HG02610 (cell line): ENCODE data around the gene AOPEP.
"Not testable (repeated sequence)": the region's sequence is repeated elsewhere in the genome, so short reads cannot be mapped to it uniquely, and the experiment has no call there.

Experiments used
- ATAC-seq: cut with Tn5 transposase; IDR thresholded peaks from one replicate; pipeline ENCODE4 v1.9.1; 2021; ENCODE audit warnings: mild to moderate bottlenecking, moderate library complexity; ENCODE audit not compliant: unreplicated experiment

Gene AOPEP

DNA sequence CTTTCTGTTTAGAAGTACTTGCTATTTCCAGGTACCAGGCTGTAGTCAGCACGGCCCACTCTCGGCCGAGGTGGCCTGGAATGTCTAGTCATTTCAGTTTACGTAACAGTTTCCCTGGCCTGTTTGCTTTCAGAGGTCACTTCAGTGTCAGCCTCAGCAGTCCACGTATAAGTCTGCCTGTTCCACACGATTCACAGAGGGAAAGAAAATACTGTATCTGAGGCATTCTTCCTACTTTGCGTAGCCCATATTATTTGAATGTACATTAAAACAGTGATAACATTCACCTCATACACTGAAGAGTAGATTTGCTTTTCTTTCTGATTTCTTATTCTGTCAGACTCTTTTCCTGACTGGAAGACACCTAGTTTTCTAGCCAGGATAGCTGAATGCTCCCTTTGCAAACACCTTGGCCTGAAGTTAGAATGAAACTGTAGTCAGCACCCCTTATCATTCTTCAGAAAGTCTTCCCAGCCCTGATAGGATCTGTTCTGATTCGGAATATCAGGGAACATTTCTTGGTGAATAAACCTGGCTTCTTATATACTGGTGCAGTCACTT is 140.9 kb downstream of the AOPEP start:
- no peak for ATAC-seq

DNA sequence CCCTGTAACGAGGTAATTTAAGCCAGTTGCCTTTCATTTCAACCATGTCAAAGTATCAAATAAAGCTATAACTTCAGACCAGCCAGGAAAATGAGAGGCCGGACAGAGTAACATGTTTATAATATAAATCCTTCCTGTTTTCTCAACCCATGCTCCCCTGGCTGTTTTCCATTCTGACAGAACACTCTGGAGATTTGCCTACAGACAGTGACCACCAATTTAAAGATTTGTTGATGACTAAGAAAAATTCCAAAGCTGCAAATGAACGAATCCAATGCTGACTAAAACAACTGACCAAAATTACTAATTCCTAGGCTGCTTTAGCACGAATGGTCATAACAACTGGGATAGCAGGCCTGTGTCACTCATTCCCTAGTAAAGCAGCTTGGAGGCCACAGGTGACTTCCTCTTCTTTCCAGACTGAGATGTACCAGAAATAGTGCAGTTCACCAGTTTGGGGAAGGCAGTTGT is 141.4 kb downstream of the AOPEP start:
- ATAC-seq, result no peak

DNA sequence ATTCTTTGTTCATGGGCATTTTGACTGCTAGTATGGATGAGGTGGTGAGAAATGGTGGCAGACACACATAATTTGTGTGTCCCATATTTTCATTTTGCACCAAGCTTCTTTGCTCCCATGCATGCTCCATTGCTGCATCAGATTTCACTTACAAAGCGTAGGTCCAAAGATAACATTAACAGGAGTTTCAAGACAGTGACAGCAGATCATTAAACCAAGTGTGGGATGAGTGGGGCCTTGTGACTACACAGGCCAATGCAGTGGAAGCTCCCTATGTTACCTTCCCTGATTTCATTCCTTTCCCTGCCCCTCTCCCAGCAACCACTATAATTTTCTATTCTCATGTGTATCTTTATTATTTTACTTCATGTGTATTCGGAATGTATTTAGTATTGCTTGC is 142.0 kb downstream of the AOPEP start:
- ATAC-seq, result no peak

DNA sequence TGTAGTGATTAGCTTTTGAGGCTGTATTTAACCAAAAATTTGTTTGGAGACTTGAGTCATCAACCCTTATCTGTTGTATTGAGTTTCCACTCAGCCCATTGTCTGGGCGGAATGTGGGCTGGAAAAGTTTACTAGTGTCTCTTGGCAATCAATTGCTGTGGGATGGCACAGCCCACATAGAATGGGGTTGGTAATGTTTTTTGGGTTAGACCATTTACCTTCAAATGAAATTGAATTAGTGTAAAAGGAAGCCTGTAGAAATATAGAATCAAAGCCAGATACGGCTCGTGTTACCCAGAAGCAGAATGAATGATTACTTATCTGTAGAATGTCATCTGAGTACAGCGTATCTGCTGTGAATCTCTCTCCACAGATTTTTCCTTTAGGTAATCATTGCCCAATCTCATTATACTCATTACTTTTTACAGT is 142.9 kb downstream of the AOPEP start:
- no peak for ATAC-seq

DNA sequence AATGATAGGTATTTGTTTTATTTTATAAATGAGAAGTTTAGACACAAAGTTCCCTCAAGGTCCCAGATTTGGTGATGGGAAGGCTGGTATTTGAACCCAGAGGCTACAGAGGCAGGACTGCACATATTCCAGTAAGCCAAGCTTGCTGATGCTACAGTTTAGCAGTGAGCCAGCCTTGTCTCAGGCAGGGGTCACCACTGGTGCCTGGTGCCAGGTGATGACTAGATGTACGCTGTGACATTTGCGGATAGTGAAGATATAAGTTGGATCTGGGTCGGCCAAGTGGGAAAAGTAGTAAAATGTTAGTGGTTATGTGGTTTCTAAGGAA is 143.9 kb downstream of the AOPEP start:
- ATAC-seq, result no peak

DNA sequence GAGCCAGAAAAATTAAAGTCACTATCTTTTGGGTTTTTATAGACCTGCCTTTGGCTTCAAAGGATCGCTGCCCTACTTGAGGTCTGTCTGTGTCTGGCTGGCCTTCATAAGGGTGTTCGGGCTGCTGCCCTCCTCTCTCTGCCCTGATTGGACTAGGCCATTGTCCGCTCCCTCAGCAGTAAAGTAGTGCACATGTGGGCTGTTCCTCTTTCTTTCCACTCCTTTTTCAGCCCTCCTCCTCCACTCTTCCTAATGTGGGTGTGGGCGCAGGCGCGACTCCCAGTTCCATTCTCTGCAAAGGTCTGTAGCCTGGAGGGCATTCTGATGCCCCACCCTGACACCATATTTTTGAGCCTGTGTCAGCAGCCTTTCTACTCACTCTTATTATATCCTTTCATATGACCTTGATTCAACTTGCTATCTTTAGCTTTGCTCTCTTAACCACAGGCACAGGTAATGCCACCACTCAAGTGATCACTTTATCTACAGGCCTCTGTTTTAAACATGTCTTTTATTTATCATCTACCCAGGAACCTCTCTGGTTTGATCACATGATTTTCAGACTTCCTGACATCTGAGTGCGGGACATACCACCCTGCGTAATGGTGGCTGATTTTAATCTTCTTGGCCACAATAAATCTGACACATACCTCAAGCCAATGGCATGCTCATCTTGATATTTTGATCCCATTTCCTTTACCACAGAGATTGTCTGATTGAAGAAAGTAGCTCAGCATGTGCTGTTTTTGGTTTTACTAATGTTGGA is 144.5 kb downstream of the AOPEP start:
- no peak for ATAC-seq

DNA sequence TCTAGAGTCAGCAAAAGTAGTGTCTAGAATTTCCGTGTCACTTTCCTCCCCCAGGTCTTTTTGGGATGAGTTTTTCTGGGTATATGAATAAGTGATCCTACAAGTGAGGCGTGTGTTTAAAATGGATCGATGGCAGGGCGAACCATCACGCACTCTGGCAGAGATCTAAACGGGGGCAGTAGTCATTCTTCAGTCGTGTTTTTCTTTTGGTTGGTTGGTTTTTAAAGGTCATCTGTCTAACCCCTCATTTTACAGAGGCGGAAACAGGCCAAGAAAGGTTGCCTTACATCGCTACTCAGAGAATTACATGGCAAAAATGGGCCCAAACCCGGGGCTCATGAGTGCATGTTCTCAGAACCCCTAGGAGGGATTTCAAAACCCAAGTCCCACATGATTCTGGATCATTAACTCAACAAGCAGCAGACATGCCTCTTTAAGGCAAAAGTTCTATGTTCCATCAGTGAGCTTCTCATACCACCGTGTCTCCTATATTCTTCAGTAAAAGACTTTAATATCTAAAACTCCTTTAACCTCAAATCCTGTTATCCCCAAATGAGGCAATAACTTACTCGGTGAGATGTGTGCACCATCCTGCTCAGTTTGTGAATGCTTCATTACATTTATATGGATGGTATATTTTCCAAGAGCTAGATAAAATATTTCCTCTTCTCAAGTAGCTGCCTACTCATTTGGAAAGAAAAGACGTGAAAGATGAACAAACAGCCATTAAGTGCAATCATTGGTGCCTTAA is 145.8 kb downstream of the AOPEP start:
- no peak for ATAC-seq

DNA sequence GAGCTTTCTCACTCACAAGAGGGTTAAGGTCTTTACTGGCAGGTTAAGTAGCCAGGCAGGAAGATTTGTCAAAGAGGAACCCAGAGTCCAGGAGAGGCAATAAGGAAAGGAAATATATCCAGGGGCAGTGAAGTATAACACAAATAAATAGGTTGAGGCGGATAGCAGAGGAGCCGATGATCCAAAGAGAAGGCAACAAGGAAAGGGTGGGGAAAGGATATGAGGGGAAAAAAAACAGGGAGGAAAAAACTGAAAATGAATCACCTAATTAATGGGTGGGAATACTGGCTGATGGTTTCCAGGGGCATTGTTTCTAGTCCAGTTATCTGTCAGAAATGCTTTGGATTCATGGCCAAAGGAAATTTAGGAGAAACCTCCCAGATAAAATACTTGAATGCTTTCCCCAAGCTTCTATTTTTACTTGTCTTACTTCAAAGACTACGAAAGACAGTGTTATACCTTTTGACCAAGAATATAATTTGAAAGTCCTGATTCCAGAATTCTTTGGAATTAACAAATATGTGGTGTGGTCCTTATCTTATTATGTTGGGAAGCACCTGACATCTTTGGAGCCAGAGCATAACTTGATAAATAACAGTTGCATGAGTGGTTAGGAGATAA is 146.5 kb downstream of the AOPEP start:
- no peak for ATAC-seq

DNA sequence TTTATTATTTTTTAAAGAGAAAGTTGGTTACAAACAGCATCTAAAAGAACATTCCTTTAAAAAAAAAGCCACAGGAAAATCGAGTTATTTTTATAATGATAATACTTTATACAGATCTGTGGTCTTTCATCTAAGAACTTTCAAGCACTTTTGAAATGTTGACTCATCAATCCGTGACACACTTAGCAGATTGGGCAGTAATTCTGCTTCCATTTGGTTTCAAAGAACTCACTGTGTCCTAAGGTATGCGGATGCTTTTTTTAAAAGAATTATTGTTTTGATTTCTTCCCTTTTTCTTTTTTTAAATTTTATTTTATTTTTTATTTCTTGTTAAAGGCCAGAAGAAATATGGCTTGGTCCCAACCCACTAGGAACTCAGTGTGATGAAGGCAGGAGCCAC is 147.8 kb downstream of the AOPEP start:
- ATAC-seq, result no peak

DNA sequence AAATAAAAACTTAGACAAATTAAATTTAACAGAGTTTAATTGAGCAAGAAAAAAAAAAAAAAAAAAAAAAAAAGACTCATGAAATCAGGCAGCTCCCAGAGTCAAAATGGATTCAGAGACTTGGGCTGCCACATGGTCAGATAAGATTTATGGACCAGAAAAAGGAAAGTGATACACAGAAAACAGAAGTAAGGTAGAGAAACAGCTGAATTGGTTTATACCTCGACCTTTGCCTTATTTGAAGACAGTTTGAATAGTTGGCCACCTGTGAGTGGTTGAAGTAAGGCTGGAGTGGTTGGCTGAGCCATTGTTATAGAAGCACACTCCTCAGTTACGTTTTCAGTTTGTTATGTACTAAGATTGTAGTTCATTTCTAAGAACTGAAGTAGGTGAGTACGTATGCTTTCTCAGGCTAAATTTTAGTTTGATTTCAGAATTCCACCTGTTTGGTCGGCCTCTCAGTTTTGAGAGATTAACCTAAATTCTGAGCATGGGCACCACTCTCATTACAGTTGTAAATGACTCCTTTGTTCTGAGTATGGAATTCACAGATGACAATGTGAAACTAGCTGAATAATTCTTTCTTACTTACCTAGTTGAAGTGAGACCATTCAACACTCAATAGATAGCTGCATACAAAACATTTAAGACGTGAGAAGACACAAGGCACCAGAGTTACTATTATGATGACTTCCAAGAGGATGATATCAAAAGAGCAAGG is 149.0 kb downstream of the AOPEP start:
- peak; percentile 66 for ATAC-seq

DNA sequence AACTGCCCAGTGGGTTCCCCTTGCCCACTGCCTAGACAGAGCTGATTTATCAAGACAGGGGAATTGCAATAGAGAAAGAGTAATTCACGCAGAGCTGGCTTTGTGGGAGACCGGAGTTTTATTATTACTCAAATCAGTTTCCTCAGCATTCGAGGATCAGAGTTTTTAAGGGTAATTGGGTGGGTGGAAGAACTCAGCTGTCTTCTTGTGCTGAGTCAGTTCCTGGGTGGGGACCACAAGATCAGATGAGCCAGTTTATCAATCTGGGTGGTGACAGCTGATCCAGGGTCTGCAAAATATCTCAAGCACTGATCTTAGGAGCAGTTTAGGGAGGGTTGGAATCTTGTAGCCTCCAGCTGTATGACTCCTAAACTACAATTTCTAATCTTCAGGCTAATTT is 152.3 kb downstream of the AOPEP start:
- not testable (repeated sequence) for ATAC-seq

DNA sequence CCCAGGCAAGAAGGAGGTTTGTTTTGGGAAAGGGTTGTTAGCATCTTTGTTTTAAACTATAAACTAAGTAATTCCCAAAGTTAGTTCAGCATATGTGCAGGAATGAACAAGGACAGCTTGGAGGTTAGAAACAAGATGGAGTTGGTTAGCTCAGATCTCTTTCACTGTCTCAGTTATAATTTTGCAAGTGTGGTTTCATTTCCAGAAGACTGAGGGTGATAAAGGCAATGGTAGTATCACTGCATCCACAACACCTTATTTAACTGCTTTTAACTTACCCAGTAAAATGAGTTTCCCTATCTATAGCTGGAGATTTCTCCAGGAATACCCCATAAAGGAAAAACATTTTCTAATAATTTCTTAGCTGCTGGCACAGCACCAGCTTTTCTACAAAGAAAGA is 152.7 kb downstream of the AOPEP start:
- ATAC-seq, result no peak

DNA sequence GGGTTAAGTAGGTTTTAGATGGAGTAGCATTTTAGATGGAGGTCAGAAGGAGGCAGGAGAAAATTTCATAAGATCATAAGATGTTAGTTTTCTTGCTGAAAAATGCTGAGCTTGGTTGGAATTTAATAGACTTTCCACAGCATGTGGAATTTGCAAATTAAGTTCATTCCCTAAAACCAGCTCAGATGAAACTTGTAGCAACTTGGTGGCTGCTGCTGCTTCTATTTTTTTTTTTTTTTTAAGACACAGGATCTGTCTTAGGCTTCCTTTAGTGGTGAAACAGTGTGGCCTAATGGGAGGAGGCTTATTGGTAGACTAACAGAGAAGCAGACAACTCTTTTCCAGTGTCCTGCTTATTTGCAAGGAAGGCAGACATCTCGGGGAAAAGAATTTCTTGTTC is 154.5 kb downstream of the AOPEP start:
- ATAC-seq, result no peak

DNA sequence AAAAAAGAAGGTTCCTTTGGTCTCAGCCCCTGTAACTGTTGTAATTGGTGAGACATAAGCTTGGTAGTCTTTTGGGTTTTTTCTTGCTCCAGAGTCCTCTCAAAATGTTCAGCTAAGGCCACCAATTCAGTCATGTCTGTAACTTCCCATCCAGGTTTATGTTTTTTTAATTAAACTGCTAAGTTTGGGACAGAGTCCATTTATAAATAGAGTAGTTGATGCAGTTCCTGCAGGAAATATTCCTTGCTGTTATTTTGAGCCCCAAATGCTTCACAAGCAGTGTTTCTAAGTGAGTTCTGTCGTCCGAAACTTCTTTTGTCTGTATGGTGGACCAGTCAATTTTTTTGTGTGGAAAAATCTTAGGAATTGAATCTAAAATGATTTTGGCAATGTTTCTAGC is 155.0 kb downstream of the AOPEP start:
- ATAC-seq, result no peak

DNA sequence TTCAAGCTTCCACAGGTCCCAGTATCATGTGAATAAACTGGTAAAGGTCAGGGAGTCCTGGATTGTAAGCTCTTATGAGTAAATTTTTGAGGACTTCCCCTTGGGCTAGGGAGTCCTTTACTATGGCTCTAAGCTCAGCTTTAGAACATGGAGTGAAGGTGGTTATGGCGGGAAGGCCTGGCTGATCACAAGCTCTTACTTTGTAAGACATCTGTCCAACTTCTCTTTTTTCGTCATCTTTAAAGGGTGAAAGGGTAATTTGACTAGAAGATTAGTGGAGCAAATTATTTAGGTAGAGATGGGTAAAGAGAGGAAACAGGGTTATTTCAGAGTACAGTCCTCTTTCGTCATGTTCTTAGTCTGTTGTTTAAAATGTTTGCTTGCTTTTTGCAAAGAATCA is 155.4 kb downstream of the AOPEP start:
- ATAC-seq, result no peak

DNA sequence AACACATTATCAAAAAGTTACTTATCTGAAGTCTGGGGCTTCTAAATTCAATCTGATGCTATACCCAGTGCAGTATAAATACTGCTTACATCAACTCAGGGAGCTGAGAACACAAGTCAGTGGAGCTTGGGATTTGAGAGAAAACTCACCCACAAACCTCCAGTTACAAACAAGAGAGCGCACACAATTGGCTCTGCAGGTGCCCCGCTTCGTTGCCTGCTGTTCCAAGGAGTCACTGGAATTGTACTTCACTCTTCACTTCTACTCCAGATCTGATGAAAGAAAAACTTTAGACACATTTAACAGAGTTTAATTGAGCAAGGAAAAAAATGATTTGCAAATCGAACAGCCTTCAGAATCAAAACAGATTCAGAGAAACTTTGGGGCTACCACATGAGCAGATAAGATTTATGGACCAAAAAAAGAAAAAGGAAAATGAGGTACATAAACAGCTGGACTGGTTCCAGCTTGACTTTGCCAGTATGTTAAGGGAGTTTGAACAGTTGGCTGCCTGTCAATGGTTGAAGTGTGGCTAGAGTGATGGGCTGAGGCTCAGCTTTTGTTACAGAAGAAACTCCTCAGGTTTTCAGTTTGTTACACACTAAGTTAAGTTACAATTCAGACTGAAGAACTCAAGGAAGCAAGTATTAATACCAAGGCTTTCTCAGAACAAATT is 156.6 kb downstream of the AOPEP start:
- ATAC-seq, result no peak

DNA sequence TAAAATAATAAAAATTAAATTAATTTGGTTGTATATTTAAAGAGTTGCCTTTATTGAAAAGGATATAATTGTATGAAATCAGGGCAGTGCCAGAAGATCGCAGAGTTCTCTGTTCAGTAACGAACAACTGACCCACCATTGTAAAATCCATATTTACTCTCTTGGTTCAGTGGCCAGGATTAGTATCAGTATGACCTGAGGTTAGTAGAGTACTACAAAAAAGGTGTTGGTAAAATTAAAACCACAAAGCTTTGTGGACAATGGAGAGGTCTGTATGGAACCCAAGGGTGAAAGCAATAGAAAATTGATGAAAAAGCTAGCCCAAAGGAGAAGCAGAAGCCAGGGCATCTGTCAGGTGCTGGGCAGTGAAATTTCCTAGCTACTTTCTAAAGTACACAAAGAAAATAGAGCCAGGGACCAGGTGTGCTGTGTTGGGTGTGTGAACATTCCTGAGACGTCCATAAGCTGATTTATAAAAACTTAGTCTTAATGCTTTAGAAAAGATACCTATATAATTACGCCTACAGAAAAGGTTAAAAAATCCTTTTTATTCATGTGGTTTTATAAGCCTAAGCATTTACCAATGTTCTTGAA is 159.5 kb downstream of the AOPEP start:
- no peak for ATAC-seq

DNA sequence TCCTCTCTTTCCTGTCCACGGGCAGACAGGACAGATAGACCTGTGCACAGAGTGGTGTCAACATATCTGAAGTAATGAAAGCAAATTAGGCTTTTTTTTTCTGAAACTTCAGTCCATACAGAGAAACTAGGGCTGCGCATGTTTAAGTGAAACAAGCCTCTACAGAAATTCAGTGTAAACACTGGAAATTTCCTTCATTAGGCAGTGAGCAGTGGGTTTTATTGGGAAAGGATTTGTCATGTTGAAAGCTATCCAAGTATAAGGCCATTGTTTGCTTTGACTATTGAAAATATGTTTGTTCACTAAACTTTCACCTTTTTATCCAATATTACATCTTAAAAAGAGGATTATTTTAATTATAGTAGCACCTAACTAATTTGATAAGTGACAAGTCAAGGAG is 161.2 kb downstream of the AOPEP start:
- no peak for ATAC-seq

DNA sequence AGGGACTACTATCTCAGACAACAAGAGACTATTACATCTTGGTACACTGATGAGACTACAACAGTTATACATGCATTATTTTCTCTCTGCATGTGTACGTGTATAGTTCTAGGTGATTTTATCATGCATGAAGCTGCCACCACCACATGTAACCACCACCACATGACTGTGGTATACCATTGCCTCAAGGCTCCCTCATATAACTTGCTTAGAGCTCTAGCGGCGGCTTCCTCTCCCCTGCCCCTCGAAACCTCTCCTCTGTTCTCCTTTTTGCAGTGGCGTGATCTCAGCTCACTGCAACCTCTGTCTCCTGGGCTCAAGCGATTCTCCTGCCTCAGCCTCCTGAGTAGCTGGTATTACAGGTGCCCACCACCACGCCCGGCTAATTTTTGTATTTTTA is 162.3 kb downstream of the AOPEP start:
- ATAC-seq, result no peak

DNA sequence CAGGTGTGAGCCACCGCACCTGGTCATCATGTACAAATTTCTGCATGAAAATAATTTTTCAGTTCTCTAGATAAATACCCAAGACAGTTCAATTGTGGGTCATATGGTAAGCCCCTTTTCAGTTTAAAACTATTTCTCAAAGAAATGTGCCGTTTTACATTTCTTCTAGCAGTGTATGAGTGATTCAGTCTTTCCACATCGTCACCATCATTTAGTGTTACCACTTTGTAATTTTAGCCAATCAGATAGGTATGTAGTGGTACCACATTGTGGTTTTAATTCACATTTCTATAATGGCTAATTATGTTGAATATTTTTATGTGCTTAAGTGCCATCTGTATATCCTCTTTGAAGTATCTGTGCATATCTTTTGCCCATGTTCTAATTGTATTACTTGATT is 163.1 kb downstream of the AOPEP start:
- ATAC-seq, result no peak
